Mesothelial cell of epicardium (in vitro differentiated cells): Measurements from ENCODE around the gene GRID2. TPM values are rescaled to one million over a fixed set of nuclear protein-coding genes. Genes with fewer than 3 reads are reported as not detected.

Experiments
- DNase-seq, 2 experiments: peaks; one replicate each; pipeline ENCODE4 v3.0.0; 2021; ENCODE audit warnings: low spot score in 2 of 2; ENCODE audit not compliant: unreplicated experiment in 2 of 2
- H3K27ac Mint-ChIP-seq: 2 replicates; pipeline ENCODE4 v1.8.0; 2021; ENCODE audit warnings: mixed read lengths
- H3K27me3 Mint-ChIP-seq: 2 replicates; pipeline ENCODE4 v1.8.0; 2021; ENCODE audit warnings: low read depth, mixed read lengths
- H3K36me3 Mint-ChIP-seq: 2 replicates; pipeline ENCODE4 v1.8.0; 2021; ENCODE audit warnings: mixed read lengths
- H3K4me1 Mint-ChIP-seq: 2 replicates; pipeline ENCODE4 v1.8.0; 2021; ENCODE audit warnings: mixed read lengths
- H3K4me3 Mint-ChIP-seq: 2 replicates; pipeline ENCODE4 v1.8.0; 2021; ENCODE audit warnings: mild to moderate bottlenecking, moderate library complexity, mixed read lengths
- H3K9me3 Mint-ChIP-seq: 2 replicates; pipeline ENCODE4 v1.8.0; 2021; ENCODE audit warnings: mixed read lengths
- CTCF ChIP-seq: fragments of 200-600 bp; sonication (generic); IDR thresholded peaks from one replicate; pipeline ENCODE4 v1.5.0; 2021; ENCODE audit warnings: antibody characterized with exemption; ENCODE audit not compliant: unreplicated experiment
- total RNA-seq: library from RNA; stranded (reverse); gene quantifications from 3 replicates; pipeline ENCODE4 v1.2.1, GENCODE V29; 2021

The GRID2 gene
- total RNA-seq, 1 donor from 2014 or later = 3.1 TPM

- no peak for DNase-seq
- Mint-ChIP-seq H3K4me3 (no peak overlapping the region), H3K4me1 (peaks cover 16% of the 10 kb centered on the region), H3K9me3 (no peaks in the 10 kb centered on the region), H3K27ac (no peak overlapping the region), H3K27me3 (no peaks in the 10 kb centered on the region), H3K36me3 (no peaks in the 10 kb centered on the region)
- TF ChIP-seq CTCF = no peak
Observed at GRCh38 chr4:93203708-93204107, 899.9 kb downstream of the GRID2 start.

DNA sequence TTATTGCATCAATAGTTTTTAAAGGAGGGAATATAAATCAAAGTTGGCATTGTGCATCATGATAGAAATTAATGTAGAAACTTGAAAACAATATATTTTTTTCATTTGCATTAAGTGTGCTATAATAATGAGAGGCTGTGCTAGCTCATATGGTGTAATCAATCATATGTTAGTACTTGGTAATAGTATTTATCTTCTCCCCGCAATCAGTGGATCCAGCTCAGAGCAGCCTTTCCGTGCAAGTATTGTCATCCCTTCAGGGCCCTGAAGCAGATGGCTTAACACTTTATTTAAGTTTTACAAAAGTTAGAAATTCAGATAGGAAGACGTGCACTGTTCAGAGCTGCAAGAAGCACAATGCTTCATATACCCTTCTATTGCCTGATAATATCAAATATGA is 908.5 kb downstream of the GRID2 start:
- DNase-seq = no peak
- H3K27me3 Mint-ChIP-seq = no peaks in the 10 kb centered on the region
- H3K4me3 Mint-ChIP-seq = no peak overlapping the region
- no peak overlapping the region for H3K27ac Mint-ChIP-seq
- H3K36me3 Mint-ChIP-seq = no peaks in the 10 kb centered on the region
- peaks cover 1% of the 10 kb centered on the region for H3K4me1 Mint-ChIP-seq
- H3K9me3 Mint-ChIP-seq = peaks cover 11% of the 10 kb centered on the region
- no peak for TF ChIP-seq CTCF

- H3K4me3 Mint-ChIP-seq = no peak overlapping the region
- peaks cover 5% of the 10 kb centered on the region for H3K4me1 Mint-ChIP-seq
- no peak for DNase-seq
- no peak for TF ChIP-seq CTCF
- no peak overlapping the region for H3K27ac Mint-ChIP-seq
- H3K27me3 Mint-ChIP-seq = no peaks in the 10 kb centered on the region
- H3K36me3 Mint-ChIP-seq = no peaks in the 10 kb centered on the region
- H3K9me3 Mint-ChIP-seq = no peaks in the 10 kb centered on the region
Observed at GRCh38 chr4:93216646-93217045, 912.9 kb downstream of the GRID2 start.

DNA sequence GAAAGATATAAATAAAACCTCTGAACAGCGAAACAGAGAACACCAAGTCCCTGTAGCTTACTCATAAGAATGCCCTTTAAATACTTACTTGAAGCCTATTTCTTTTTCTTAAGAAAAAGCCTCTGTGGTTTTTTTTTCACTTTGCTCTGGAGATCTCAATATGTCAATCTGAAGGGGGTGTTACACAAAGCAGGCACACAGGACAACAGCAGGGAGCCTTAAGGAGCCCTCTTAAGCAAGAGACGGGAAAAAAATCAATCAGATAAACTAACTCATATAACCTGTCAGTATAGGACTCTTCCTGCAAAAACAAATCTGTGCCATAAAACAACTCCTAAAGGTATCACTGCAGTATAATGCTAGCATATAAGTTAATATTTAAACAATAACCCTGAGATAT is 913.7 kb downstream of the GRID2 start:
- H3K36me3 Mint-ChIP-seq = no peaks in the 10 kb centered on the region
- no peak for TF ChIP-seq CTCF
- peaks cover 5% of the 10 kb centered on the region for H3K4me1 Mint-ChIP-seq
- H3K27me3 Mint-ChIP-seq = no peaks in the 10 kb centered on the region
- H3K27ac Mint-ChIP-seq = no peak overlapping the region
- no peak overlapping the region for H3K4me3 Mint-ChIP-seq
- DNase-seq = no peak
- H3K9me3 Mint-ChIP-seq = peaks cover 5% of the 10 kb centered on the region

DNA sequence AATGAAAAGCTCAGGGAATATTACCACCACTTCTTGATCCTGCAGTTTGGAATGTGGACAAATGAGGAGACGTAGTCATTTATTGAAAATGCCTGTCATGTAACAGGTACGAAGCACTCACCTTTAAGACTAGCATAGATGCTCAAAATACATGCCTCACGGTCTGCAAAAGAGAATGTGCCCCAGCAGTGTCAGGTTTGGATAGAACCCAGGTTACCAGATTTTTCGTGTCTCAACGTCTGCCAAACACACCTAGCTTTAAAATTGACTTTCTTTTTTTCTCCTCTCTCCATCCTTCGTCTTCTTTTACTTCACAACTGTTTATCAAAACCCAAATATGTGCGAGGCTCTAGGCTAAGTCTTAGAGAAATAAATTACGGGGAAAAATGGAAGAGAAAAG is 918.0 kb downstream of the GRID2 start:
- Mint-ChIP-seq H3K36me3 (no peaks in the 10 kb centered on the region), H3K27ac (no peak overlapping the region), H3K4me3 (no peak overlapping the region), H3K4me1 (peaks cover 5% of the 10 kb centered on the region), H3K9me3 (peaks cover 13% of the 10 kb centered on the region), H3K27me3 (no peaks in the 10 kb centered on the region)
- no peak for TF ChIP-seq CTCF
- DNase-seq = no peak

GRCh38 chr4:93228021-93228420 is 924.3 kb downstream of the GRID2 start:
- Mint-ChIP-seq H3K27ac (no peak overlapping the region), H3K9me3 (peaks cover 8% of the 10 kb centered on the region), H3K36me3 (no peaks in the 10 kb centered on the region), H3K4me1 (no peaks in the 10 kb centered on the region), H3K4me3 (no peak overlapping the region), H3K27me3 (no peaks in the 10 kb centered on the region)
- TF ChIP-seq CTCF = no peak
- DNase-seq = no peak
